ENCODE measurements around the gene NR4A1. TPM values are rescaled to one million over a fixed set of nuclear protein-coding genes. Genes with fewer than 3 reads are reported as not detected.

NR4A1 gene
- total and polyA plus RNA-seq, 7 experiments from 2014 or later, result 0.28 to 279 (median 1.1) TPM

- Histone ChIP-seq H3K27ac (ENCODE audit: low read depth, low read length) (no peak overlapping the region), H3K9me3 (ENCODE audit: control insufficient read depth in 2 of 3, low read length in 3 of 3) (no peaks in the 10 kb centered on the region), H3K4me1 (ENCODE audit: control insufficient read depth in 2 of 2, insufficient read depth in 2 of 2, low read length in 2 of 2) (peaks cover 21 to 22% of the 10 kb centered on the region in 2 donors), H3K27me3 (ENCODE audit: control insufficient read depth in 2 of 2, insufficient read depth in 2 of 2, low read length in 2 of 2) (no peaks in the 10 kb centered on the region), H3K36me3 (ENCODE audit: control insufficient read depth in 2 of 3, insufficient read depth in 3 of 3, low read length in 3 of 3) (no peaks in the 10 kb centered on the region), H3K4me3 (ENCODE audit: low read length) (no peak overlapping the region)
- no peak for ATAC-seq
- peaks cover 21 to 44% (median 37%) of the 10 kb centered on the region in 7 donors for H3K4me1 Mint-ChIP-seq
- intact Hi-C loops (cut with micrococcal nuclease), result no loop called here
- ChIA-PET POLR2A (no interaction called here), CTCF (interaction anchor here (2.1 kb wide), 1 partner anchor 23 kb away, joined by 16 read pairs; no protein-coding TSS in a partner anchor)
- no peak for DNase-seq
- peaks cover 0 to 2% (median 0%) of the 10 kb centered on the region in 5 donors for H3K36me3 Mint-ChIP-seq
- H3K27me3 Mint-ChIP-seq, result peaks cover 0 to 9% (median 0%) of the 10 kb centered on the region in 5 donors
- peak overlapping the region; percentile 39 to 100 (median 99) for H3K27ac Mint-ChIP-seq
- peaks cover 0 to 3% (median 0%) of the 10 kb centered on the region in 11 donors for H3K9me3 Mint-ChIP-seq
- H3K4me3 Mint-ChIP-seq, result peak overlapping the region; percentile 49 to 98 (median 94)
Observed at GRCh38 chr12:52049286-52049685, 2.0 kb upstream of the NR4A1 start.

- peaks cover 0 to 9% (median 0%) of the 10 kb centered on the region in 5 donors for H3K27me3 Mint-ChIP-seq
- ATAC-seq, result no peak
- Histone ChIP-seq H3K27ac (ENCODE audit: low read depth, low read length) (no peak overlapping the region), H3K4me1 (ENCODE audit: control insufficient read depth in 2 of 2, insufficient read depth in 2 of 2, low read length in 2 of 2) (peaks cover 21 to 22% of the 10 kb centered on the region in 2 donors), H3K27me3 (ENCODE audit: control insufficient read depth in 2 of 2, insufficient read depth in 2 of 2, low read length in 2 of 2) (no peaks in the 10 kb centered on the region), H3K36me3 (ENCODE audit: control insufficient read depth in 2 of 3, insufficient read depth in 3 of 3, low read length in 3 of 3) (peaks cover 0 to 2% (median 0%) of the 10 kb centered on the region in 3 experiments), H3K4me3 (ENCODE audit: low read length) (no peak overlapping the region), H3K9me3 (ENCODE audit: control insufficient read depth in 2 of 3, low read length in 3 of 3) (no peaks in the 10 kb centered on the region)
- DNase-seq, result no peak
- peak overlapping the region; percentile 49 to 98 (median 94) for H3K4me3 Mint-ChIP-seq
- POLR2A ChIA-PET, result no interaction called here
- intact Hi-C loops (cut with micrococcal nuclease), result loop anchor here (2.0 to 10.0 kb wide), 5 partner anchors 43 to 1965 kb away; partner anchors contain the start of genes EIF4B (in 1 of the 2), GALNT6 (in 1 of the 2), SMARCD1 (in 1 of the 2) and TAMALIN (in 1 of the 2)
- CTCF ChIA-PET, result interaction anchor here (3.3 kb wide), 1 partner anchor 24 kb away, joined by 17 read pairs; no protein-coding TSS in a partner anchor
- H3K36me3 Mint-ChIP-seq, result peaks cover 0 to 2% (median 0%) of the 10 kb centered on the region in 5 donors
- peak overlapping the region; percentile 39 to 100 (median 99) for H3K27ac Mint-ChIP-seq
- peaks cover 0 to 2% (median 0%) of the 10 kb centered on the region in 11 donors for H3K9me3 Mint-ChIP-seq
- peaks cover 23 to 44% (median 37%) of the 10 kb centered on the region in 7 donors for H3K4me1 Mint-ChIP-seq
Observed at GRCh38 chr12:52049688-52050087, 1.6 kb upstream of the NR4A1 start.

GRCh38 chr12:52050116-52050757 lies 1.0 kb upstream of the NR4A1 start:
- Histone ChIP-seq H3K4me3 (ENCODE audit: low read length) (peak overlapping the region; percentile 71), H3K9me3 (ENCODE audit: control insufficient read depth in 2 of 3, low read length in 3 of 3) (no peaks in the 10 kb centered on the region), H3K36me3 (ENCODE audit: control insufficient read depth in 2 of 3, insufficient read depth in 3 of 3, low read length in 3 of 3) (peaks cover 0 to 8% (median 0%) of the 10 kb centered on the region in 3 experiments), H3K4me1 (ENCODE audit: control insufficient read depth in 2 of 2, insufficient read depth in 2 of 2, low read length in 2 of 2) (peaks cover 21 to 22% of the 10 kb centered on the region in 2 donors), H3K27me3 (ENCODE audit: control insufficient read depth in 2 of 2, insufficient read depth in 2 of 2, low read length in 2 of 2) (no peaks in the 10 kb centered on the region), H3K27ac (ENCODE audit: low read depth, low read length) (peak overlapping the region; percentile 87)
- intact Hi-C loops (cut with micrococcal nuclease), result loop anchor here (2.0 to 10.0 kb wide), 5 partner anchors 43 to 1965 kb away; partner anchors contain the start of genes EIF4B (in 1 of the 2), GALNT6 (in 1 of the 2), SMARCD1 (in 1 of the 2) and TAMALIN (in 1 of the 2)
- peaks cover 23 to 44% (median 37%) of the 10 kb centered on the region in 7 donors for H3K4me1 Mint-ChIP-seq
- DNase-seq (peak in 2 of 9 donors; percentile 31 to 69), ATAC-seq (peak; percentile 12)
- ChIA-PET CTCF (interaction anchor here (3.3 kb wide), 1 partner anchor 24 kb away, joined by 17 read pairs; no protein-coding TSS in a partner anchor), POLR2A (interaction anchor here (1.2 to 1.7 kb wide), 6 partner anchors 12 to 43 kb away, joined by 4 to 10 read pairs (median 4); no protein-coding TSS in a partner anchor)
- peak overlapping the region; percentile 73 to 98 (median 94) for H3K4me3 Mint-ChIP-seq
- peak overlapping the region; percentile 39 to 100 (median 99) for H3K27ac Mint-ChIP-seq
- peaks cover 0 to 2% (median 0%) of the 10 kb centered on the region in 5 donors for H3K36me3 Mint-ChIP-seq
- peaks cover 0 to 9% (median 0%) of the 10 kb centered on the region in 5 donors for H3K27me3 Mint-ChIP-seq
- H3K9me3 Mint-ChIP-seq, result peaks cover 0 to 2% (median 0%) of the 10 kb centered on the region in 11 donors

- POLR2A ChIA-PET, result interaction anchor here (0.6 to 1.0 kb wide), 2 partner anchors 14 to 19 kb away, joined by 3 read pairs; no protein-coding TSS in a partner anchor
- peaks cover 0 to 9% (median 0%) of the 10 kb centered on the region in 5 donors for H3K27me3 Mint-ChIP-seq
- peak overlapping the region; percentile 90 to 98 (median 94) for H3K4me3 Mint-ChIP-seq
- peak overlapping the region; percentile 70 for H3K4me3 ChIP-seq (ENCODE audit: low read length)
- H3K9me3 Mint-ChIP-seq, result peaks cover 0 to 2% (median 0%) of the 10 kb centered on the region in 11 donors
- peaks cover 0 to 25% (median 0%) of the 10 kb centered on the region in 3 experiments for H3K36me3 ChIP-seq (ENCODE audit: control insufficient read depth in 2 of 3, insufficient read depth in 3 of 3, low read length in 3 of 3)
- peak overlapping the region; percentile 93 for H3K27ac ChIP-seq (ENCODE audit: low read depth, low read length)
- intact Hi-C loops (cut with micrococcal nuclease), result loop anchor here (5.0 to 10.0 kb wide), 3 partner anchors 658 to 1968 kb away; partner anchors contain the start of genes EIF4B (in 1 of the 2), GALNT6 (in 1 of the 2) and SMARCD1 (in 1 of the 2)
- CTCF ChIA-PET, result interaction anchor here (0.7 to 3.3 kb wide), 3 partner anchors 17 to 30 kb away, joined by 3 to 17 read pairs (median 6); no protein-coding TSS in a partner anchor
- peaks cover 23 to 41% (median 36%) of the 10 kb centered on the region in 7 donors for H3K4me1 Mint-ChIP-seq
- H3K36me3 Mint-ChIP-seq, result peaks cover 0 to 2% (median 0%) of the 10 kb centered on the region in 5 donors
- ATAC-seq (no peak), DNase-seq (peak in 6 of 9 donors; percentile 39 to 65 (median 48))
- H3K4me1 ChIP-seq (ENCODE audit: control insufficient read depth in 2 of 2, insufficient read depth in 2 of 2, low read length in 2 of 2), result peaks cover 21 to 22% of the 10 kb centered on the region in 2 donors
- H3K27ac Mint-ChIP-seq, result peak overlapping the region; percentile 59 to 100 (median 99)
- no peaks in the 10 kb centered on the region for H3K9me3 ChIP-seq (ENCODE audit: control insufficient read depth in 2 of 3, low read length in 3 of 3)
- no peaks in the 10 kb centered on the region for H3K27me3 ChIP-seq (ENCODE audit: control insufficient read depth in 2 of 2, insufficient read depth in 2 of 2, low read length in 2 of 2)
Observed at GRCh38 chr12:52052468-52053186, 1.4 kb downstream of the NR4A1 start.

GRCh38 chr12:52053536-52054209 lies 2.4 kb downstream of the NR4A1 start:
- H3K27ac Mint-ChIP-seq, result peak overlapping the region in 5 of 9 donors; percentile 99 to 100 (median 100)
- peaks cover 0 to 26% (median 0%) of the 10 kb centered on the region in 3 experiments for H3K36me3 ChIP-seq (ENCODE audit: control insufficient read depth in 2 of 3, insufficient read depth in 3 of 3, low read length in 3 of 3)
- CTCF ChIA-PET, result no interaction called here
- peaks cover 0 to 2% (median 0%) of the 10 kb centered on the region in 11 donors for H3K9me3 Mint-ChIP-seq
- H3K9me3 ChIP-seq (ENCODE audit: control insufficient read depth in 2 of 3, low read length in 3 of 3), result no peaks in the 10 kb centered on the region
- intact Hi-C loops (cut with micrococcal nuclease), result loop anchor here (5.0 to 10.0 kb wide), 3 partner anchors 659 to 1969 kb away; partner anchors contain the start of genes EIF4B (in 1 of the 2), GALNT6 (in 1 of the 2) and SMARCD1 (in 1 of the 2)
- H3K36me3 Mint-ChIP-seq, result peaks cover 0 to 2% (median 0%) of the 10 kb centered on the region in 5 donors
- DNase-seq (no peak), ATAC-seq (no peak)
- no peaks in the 10 kb centered on the region for H3K27me3 ChIP-seq (ENCODE audit: control insufficient read depth in 2 of 2, insufficient read depth in 2 of 2, low read length in 2 of 2)
- H3K4me3 ChIP-seq (ENCODE audit: low read length), result no peak overlapping the region
- H3K27ac ChIP-seq (ENCODE audit: low read depth, low read length), result peak overlapping the region; percentile 93
- POLR2A ChIA-PET, result no interaction called here
- H3K4me1 Mint-ChIP-seq, result peaks cover 23 to 41% (median 36%) of the 10 kb centered on the region in 7 donors
- H3K4me3 Mint-ChIP-seq, result peak overlapping the region in 1 of 10 donors; percentile 94
- peaks cover 0 to 9% (median 0%) of the 10 kb centered on the region in 5 donors for H3K27me3 Mint-ChIP-seq
- H3K4me1 ChIP-seq (ENCODE audit: control insufficient read depth in 2 of 2, insufficient read depth in 2 of 2, low read length in 2 of 2), result peaks cover 21 to 22% of the 10 kb centered on the region in 2 donors
